Large intestine (tissue), 3 donors: ENCODE data around the gene CCNL1. TPM values are rescaled to one million over a fixed set of nuclear protein-coding genes. Genes with fewer than 3 reads are reported as not detected.
A peak's percentile ranks its signal among the peaks of the same experiment; 100 is the strongest.

ENCODE experiments used
- DNase-seq, 2 donors: peaks; one replicate each; pipeline versions ENCODE4 v3.0.0 to v3.0.0-alpha.2; 2013
- H3K27ac ChIP-seq: one replicate; pipeline ENCODE4 v1.5.1; 2013; ENCODE audit warnings: low read length
- H3K27me3 ChIP-seq: 2 replicates; pipeline ENCODE4 v1.6.1; 2013; ENCODE audit warnings: low read length; ENCODE audit not compliant: control insufficient read depth, insufficient read depth
- H3K36me3 ChIP-seq: 2 replicates; pipeline ENCODE4 v1.6.1; 2013; ENCODE audit warnings: low read length; ENCODE audit not compliant: control insufficient read depth, insufficient read depth
- H3K4me1 ChIP-seq: one replicate; pipeline ENCODE4 v1.6.1; 2013; ENCODE audit warnings: low read length; ENCODE audit not compliant: control insufficient read depth, insufficient read depth
- H3K4me3 ChIP-seq: one replicate; pipeline ENCODE4 v1.5.1; 2013; ENCODE audit warnings: low read length
- H3K9me3 ChIP-seq: one replicate; pipeline ENCODE4 v1.6.1; 2013; ENCODE audit warnings: mild to moderate bottlenecking, low read depth, low read length, moderate library complexity; ENCODE audit not compliant: control insufficient read depth
- WGBS: methylation state at CpG from one replicate; pipeline ENCODE4 v1.1.5; 2013; ENCODE audit warnings: low lambda C conversion rate; ENCODE audit not compliant: insufficient coverage; 5-methylcytosine and 5-hydroxymethylcytosine counted together
- polyA plus RNA-seq: library from polyadenylated mRNA; unstranded; fragments of 120-200 nt; gene quantifications from one replicate; pipeline ENCODE4 v1.2.1, GENCODE V29; 2013

CCNL1 gene
- polyA plus RNA-seq, 1 donor: 255 TPM

DNA sequence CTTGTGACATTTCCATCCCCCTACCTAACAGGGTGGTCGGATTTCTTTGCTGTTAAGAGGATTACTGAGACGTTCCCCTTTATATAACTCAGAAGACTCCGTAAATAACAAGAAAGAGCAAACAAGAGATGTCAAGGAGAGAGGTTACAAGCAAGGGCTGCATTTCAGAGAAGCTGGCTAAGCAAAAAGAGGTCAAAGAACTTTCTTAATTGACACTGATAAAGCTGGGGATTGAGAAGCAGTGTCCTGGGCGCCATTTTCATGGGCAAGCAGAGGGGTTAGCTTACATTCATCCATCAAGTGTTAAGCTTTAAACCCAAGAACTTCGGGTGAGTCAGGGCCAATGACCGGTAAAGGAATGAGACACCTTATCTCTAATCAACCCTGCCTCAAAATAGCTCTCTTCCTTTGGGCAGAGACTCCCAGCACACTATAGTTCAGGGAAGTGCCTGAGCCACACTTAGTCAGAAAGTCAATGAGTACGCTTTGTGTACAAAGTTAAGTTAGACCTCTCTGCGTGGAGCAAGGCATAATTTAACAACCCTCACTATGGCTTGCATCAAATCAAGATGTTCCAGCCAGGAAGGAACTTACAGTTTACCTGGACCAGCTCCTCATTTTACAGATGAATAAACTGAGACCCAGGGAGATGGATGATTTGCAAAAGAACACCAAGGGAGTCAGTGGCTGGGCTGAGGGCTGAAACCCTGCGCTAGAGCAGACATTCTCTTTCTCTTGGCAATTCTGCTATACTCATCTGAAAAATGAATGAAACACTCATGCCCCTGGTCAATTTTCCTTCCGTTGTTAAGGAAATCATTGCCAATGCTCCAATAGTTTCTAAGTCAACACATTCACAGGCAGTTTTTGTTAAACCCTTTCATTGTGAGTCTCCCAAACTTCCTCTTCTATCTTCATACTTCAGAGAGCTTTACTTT is 44.6 kb downstream of the CCNL1 start:
- Histone ChIP-seq H3K9me3 (peaks cover 2% of the 10 kb centered on the region), H3K36me3 (no peaks in the 10 kb centered on the region)

DNA sequence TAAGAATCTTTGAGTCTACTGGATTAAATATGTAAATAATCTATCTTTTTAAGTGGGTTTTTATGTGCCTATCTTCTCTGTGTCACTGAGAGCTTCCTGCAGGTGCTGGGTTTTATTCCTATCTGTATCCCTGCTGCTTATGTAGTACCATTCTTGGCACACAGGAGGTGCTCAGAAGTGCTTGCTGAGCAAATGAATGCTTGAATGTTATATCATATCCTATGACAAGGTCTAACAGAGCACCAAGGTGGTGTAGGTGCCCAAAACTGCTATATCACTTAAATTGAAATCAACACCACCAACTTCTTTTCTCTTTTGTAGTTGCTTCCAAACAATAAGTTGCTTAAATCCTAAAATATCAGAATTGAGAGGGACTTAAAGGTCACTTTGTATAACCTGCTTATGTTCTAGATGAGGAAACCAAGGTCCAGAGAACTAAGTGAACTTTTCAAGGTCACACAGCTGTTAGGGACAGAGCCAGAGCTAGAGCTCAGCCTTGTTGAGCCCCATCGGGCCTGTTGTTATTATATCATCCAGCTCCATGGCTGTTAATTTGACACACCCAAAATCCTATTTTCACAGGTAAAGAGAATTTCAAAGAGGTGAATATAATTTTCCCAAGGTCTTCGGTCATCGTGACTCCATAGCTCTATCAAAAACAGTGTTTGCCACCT is 46.0 kb downstream of the CCNL1 start:
- H3K4me3 ChIP-seq: no peak overlapping the region
- no peaks in the 10 kb centered on the region for H3K27me3 ChIP-seq
- WGBS: 95% methylated on average over 2 of the region's 3 CpGs
- H3K9me3 ChIP-seq: no peaks in the 10 kb centered on the region
- H3K4me1 ChIP-seq: peaks cover 9% of the 10 kb centered on the region
- DNase-seq: no peak
- H3K27ac ChIP-seq: no peak overlapping the region
- no peaks in the 10 kb centered on the region for H3K36me3 ChIP-seq

More for the DNA sequence above, 44.6 kb downstream of the CCNL1 start:
- Histone ChIP-seq H3K27me3 (no peaks in the 10 kb centered on the region), H3K4me1 (peaks cover 20% of the 10 kb centered on the region), H3K27ac (peak overlapping the region; percentile 10), H3K4me3 (no peak overlapping the region)
- DNase-seq: peak in 1 of 2 donors; percentile 67
- no CpG with 5 or more reads among the region's 10 CpGs for WGBS

GRCh38 chr3:157112536-157112935 is 47.4 kb downstream of the CCNL1 start:
- no peak for DNase-seq
- WGBS: no CpG with 5 or more reads among the region's 4 CpGs
- H3K4me3 ChIP-seq: no peak overlapping the region
- no peaks in the 10 kb centered on the region for H3K9me3 ChIP-seq
- H3K36me3 ChIP-seq: no peaks in the 10 kb centered on the region
- H3K27me3 ChIP-seq: no peaks in the 10 kb centered on the region
- H3K27ac ChIP-seq: no peak overlapping the region
- H3K4me1 ChIP-seq: peaks cover 9% of the 10 kb centered on the region

DNA sequence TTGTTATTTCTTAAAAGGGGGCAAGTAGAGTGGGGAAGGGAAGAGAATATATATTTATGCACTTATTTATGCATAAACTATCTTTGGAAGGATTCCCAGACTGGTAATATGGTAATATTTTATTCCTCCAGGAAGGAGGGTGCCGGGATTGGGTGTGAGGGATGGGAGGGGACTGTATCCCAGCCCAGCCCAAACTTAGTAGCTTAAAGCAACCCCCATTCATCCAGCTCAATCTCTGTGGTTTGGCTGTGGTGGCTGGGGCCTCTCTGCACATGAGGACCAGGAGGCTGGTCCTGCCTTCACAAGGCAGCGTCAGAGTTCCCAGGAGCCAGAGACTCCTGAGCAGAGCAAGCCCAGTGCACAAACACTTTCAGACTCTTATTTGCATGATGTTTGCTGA is 48.4 kb downstream of the CCNL1 start:
- no peak for DNase-seq
- no peaks in the 10 kb centered on the region for H3K27me3 ChIP-seq
- H3K27ac ChIP-seq: no peak overlapping the region
- no peaks in the 10 kb centered on the region for H3K36me3 ChIP-seq
- H3K4me3 ChIP-seq: no peak overlapping the region
- peaks cover 9% of the 10 kb centered on the region for H3K4me1 ChIP-seq
- WGBS: no CpG with 5 or more reads among the region's 2 CpGs
- H3K9me3 ChIP-seq: no peaks in the 10 kb centered on the region

- H3K4me3 ChIP-seq: no peak overlapping the region
- H3K36me3 ChIP-seq: no peaks in the 10 kb centered on the region
- DNase-seq: no peak
- H3K4me1 ChIP-seq: peaks cover 9% of the 10 kb centered on the region
- H3K27ac ChIP-seq: no peak overlapping the region
- no CpG with 5 or more reads among the region's 6 CpGs for whole genome bisulfite sequencing
- H3K27me3 ChIP-seq: no peaks in the 10 kb centered on the region
- no peaks in the 10 kb centered on the region for H3K9me3 ChIP-seq
These were observed 49.1 kb downstream of the CCNL1 start for GRCh38 chr3:157110761-157111278.

GRCh38 chr3:157109267-157110141 is 50.4 kb downstream of the CCNL1 start:
- no peak for DNase-seq
- Histone ChIP-seq H3K4me3 (no peak overlapping the region), H3K27me3 (no peaks in the 10 kb centered on the region), H3K36me3 (no peaks in the 10 kb centered on the region), H3K27ac (no peak overlapping the region), H3K9me3 (no peaks in the 10 kb centered on the region), H3K4me1 (no peaks in the 10 kb centered on the region)
- no CpG with 5 or more reads among the region's 7 CpGs for WGBS

DNA sequence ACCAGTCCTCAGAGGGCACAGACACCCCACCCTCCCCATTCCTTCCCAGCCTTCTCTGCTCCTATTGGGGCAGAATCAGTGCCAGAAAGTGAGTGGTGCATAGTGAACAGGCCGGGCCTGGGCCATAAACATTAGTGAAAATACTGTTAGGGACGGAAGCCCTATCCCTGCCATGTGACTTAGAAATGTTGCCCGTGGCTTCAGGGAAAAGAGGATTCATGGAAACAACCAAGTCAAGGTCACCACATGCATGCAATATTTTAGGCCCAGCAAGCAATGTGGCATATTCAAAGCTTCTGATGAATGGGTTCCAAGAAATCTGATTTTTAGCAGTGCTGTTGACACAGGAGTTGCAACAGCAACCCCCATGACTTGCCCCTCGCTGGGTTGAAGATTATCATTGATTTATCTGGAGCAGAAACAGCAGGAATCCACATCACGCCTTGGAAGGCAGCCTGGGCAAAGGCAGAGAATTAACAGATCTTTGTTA is 52.3 kb downstream of the CCNL1 start:
- DNase-seq: no peak
- Histone ChIP-seq H3K4me3 (no peak overlapping the region), H3K4me1 (peaks cover 7% of the 10 kb centered on the region), H3K9me3 (no peaks in the 10 kb centered on the region), H3K27ac (no peak overlapping the region), H3K36me3 (no peaks in the 10 kb centered on the region), H3K27me3 (no peaks in the 10 kb centered on the region)
- no CpG with 5 or more reads among the region's 5 CpGs for WGBS

GRCh38 chr3:157107037-157107436 is 52.9 kb downstream of the CCNL1 start:
- no peaks in the 10 kb centered on the region for H3K36me3 ChIP-seq
- 50% methylated on average over 2 of the region's 2 CpGs for WGBS
- DNase-seq: no peak
- H3K27ac ChIP-seq: no peak overlapping the region
- H3K27me3 ChIP-seq: no peaks in the 10 kb centered on the region
- peaks cover 7% of the 10 kb centered on the region for H3K4me1 ChIP-seq
- no peak overlapping the region for H3K4me3 ChIP-seq
- H3K9me3 ChIP-seq: no peaks in the 10 kb centered on the region

- Histone ChIP-seq H3K4me3 (no peak overlapping the region), H3K9me3 (no peaks in the 10 kb centered on the region), H3K4me1 (peaks cover 7% of the 10 kb centered on the region), H3K36me3 (no peaks in the 10 kb centered on the region), H3K27ac (no peak overlapping the region), H3K27me3 (no peaks in the 10 kb centered on the region)
- no CpG with 5 or more reads among the region's 7 CpGs for WGBS
- DNase-seq: no peak
These were observed 54.9 kb downstream of the CCNL1 start for GRCh38 chr3:157104928-157105652.
